ENCODE data around the gene LYPD6B. TPM values are rescaled to one million over a fixed set of nuclear protein-coding genes. Genes with fewer than 3 reads are reported as not detected.

The LYPD6B gene
- total RNA-seq, 1 donor from 2014 or later: 10.1 TPM

- Histone ChIP-seq H3K36me3 (no peaks in the 10 kb centered on the region), H3K4me1 (no peaks in the 10 kb centered on the region), H3K9me3 (no peaks in the 10 kb centered on the region), H3K27me3 (no peaks in the 10 kb centered on the region), H3K27ac (no peak overlapping the region), H3K4me3 (no peak overlapping the region)
- no peak for DNase-seq (ENCODE audit: extremely low spot score in 2 of 2)
- intact Hi-C loops (cut with DNase I): loop anchor here (5.0 kb wide), 1 partner anchor 547 kb away; no protein-coding TSS in a partner anchor
- TF ChIP-seq POLR2A (IDR thresholded peaks at IDR 0.05) (no peak), POLR2AphosphoS5 (IDR thresholded peaks at IDR 0.05; ENCODE audit: insufficient read depth in 1 of 2, low read depth in 1 of 2) (no peak), CTCF (IDR thresholded peaks at IDR 0.05) (no peak)
Observed at GRCh38 chr2:149015501-149015900, 23.0 kb upstream of the LYPD6B start.

- intact Hi-C loops (cut with DNase I): loop anchor here (5.0 kb wide), 1 partner anchor 546 kb away; no protein-coding TSS in a partner anchor
- DNase-seq (ENCODE audit: extremely low spot score in 2 of 2): no peak
- no peaks in the 10 kb centered on the region for H3K27me3 ChIP-seq
Observed at GRCh38 chr2:149015926-149016563, 22.5 kb upstream of the LYPD6B start.

GRCh38 chr2:149017116-149017985, 21.1 kb upstream of the LYPD6B start:
- intact Hi-C loops (cut with DNase I): loop anchor here (5.0 kb wide), 1 partner anchor 545 kb away; no protein-coding TSS in a partner anchor
- H3K36me3 ChIP-seq: no peaks in the 10 kb centered on the region

More at GRCh38 chr2:149015926-149016563, 22.5 kb upstream of the LYPD6B start:
- no peak overlapping the region for H3K4me3 ChIP-seq
- no peaks in the 10 kb centered on the region for H3K9me3 ChIP-seq
- H3K27ac ChIP-seq: no peak overlapping the region
- TF ChIP-seq POLR2A (IDR thresholded peaks at IDR 0.05): no peak
- TF ChIP-seq CTCF (IDR thresholded peaks at IDR 0.05): no peak
- no peak for TF ChIP-seq POLR2AphosphoS5 (IDR thresholded peaks at IDR 0.05; ENCODE audit: insufficient read depth in 1 of 2, low read depth in 1 of 2)
- no peaks in the 10 kb centered on the region for H3K4me1 ChIP-seq
- no peaks in the 10 kb centered on the region for H3K36me3 ChIP-seq

GRCh38 chr2:149018981-149019380, 19.5 kb upstream of the LYPD6B start:
- no peak for DNase-seq (ENCODE audit: extremely low spot score in 2 of 2)
- Histone ChIP-seq H3K4me3 (no peak overlapping the region), H3K9me3 (no peaks in the 10 kb centered on the region), H3K27ac (no peak overlapping the region), H3K4me1 (no peaks in the 10 kb centered on the region), H3K36me3 (no peaks in the 10 kb centered on the region), H3K27me3 (no peaks in the 10 kb centered on the region)
- no peak for TF ChIP-seq POLR2A (IDR thresholded peaks at IDR 0.05)
- no peak for TF ChIP-seq POLR2AphosphoS5 (IDR thresholded peaks at IDR 0.05; ENCODE audit: insufficient read depth in 1 of 2, low read depth in 1 of 2)
- no peak for TF ChIP-seq CTCF (IDR thresholded peaks at IDR 0.05)
- intact Hi-C loops (cut with DNase I): loop anchor here (5.0 kb wide), 1 partner anchor 543 kb away; no protein-coding TSS in a partner anchor

More at GRCh38 chr2:149017116-149017985, 21.1 kb upstream of the LYPD6B start:
- Histone ChIP-seq H3K4me3 (no peak overlapping the region), H3K4me1 (no peaks in the 10 kb centered on the region), H3K9me3 (no peaks in the 10 kb centered on the region), H3K27me3 (no peaks in the 10 kb centered on the region), H3K27ac (no peak overlapping the region)
- no peak for DNase-seq (ENCODE audit: extremely low spot score in 2 of 2)
- TF ChIP-seq CTCF (IDR thresholded peaks at IDR 0.05) (peak; percentile 43 to 88 (median 72)), POLR2A (IDR thresholded peaks at IDR 0.05) (no peak), POLR2AphosphoS5 (IDR thresholded peaks at IDR 0.05; ENCODE audit: insufficient read depth in 1 of 2, low read depth in 1 of 2) (no peak)

All from vagina (tissue), 2 donors.